Measurements from ENCODE around the gene COX7A2L. TPM values are rescaled to one million over a fixed set of nuclear protein-coding genes. Genes with fewer than 3 reads are reported as not detected.
A peak's percentile ranks its signal among the peaks of the same experiment; 100 is the strongest.
"Not testable (repeated sequence)": the region's sequence is repeated elsewhere in the genome, so short reads cannot be mapped to it uniquely, and the experiment has no call there.

Gene COX7A2L, protein sequence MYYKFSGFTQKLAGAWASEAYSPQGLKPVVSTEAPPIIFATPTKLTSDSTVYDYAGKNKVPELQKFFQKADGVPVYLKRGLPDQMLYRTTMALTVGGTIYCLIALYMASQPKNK
- 100 to 1,000 TPM; 142 to 161 (median 149) TPM for total RNA-seq

DNA sequence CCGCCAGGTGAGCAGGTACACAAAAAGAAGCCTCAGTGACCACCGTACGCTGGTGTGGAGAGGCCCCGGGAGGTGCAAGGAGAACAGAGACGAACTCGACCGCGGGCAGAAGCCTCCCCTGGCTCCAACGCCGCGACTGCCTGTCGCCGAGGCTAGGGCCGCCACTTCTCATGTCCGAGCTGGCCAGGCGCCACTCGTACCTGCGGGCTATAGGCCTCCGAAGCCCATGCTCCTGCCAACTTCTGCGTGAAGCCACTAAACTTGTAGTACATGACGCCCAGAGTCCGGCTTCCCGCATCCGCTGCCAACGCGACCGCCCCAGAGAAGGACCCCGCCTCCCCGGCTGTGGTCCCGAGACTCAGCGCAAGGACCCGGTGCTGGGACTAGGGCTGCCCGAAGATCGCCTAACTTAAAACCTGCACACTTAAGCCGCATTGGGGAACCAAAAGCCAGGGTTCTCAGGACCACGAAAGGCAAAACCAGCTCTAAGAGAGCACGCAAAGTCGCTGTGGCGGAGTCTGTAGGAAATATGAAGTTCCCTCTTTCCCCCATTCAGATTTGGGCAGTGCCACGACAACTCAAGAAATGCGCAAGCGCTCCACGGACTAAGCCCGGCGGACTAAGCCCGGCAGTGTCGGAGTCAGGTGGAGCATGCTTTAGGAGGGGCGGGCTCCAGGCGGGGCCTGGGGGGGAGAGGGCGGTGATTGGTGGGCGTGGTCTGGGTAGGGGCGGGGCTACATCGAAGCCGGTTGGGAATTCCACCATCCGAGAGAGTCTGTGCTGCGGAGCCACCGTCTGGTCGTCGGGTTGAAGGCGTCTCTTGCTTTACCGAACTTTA, at the start of gene COX7A2L:
TSS of gene COX7A2L (minus strand) at position 328 of the 838 bp plus-strand sequence. CDS start at position 272, 56 bp downstream.
- intact Hi-C loops (cut with DNase I; ENCODE audit: low total_unique reads), result no loop called here
- TF ChIP-seq POLR2AphosphoS5 (IDR thresholded peaks at IDR 0.05) (peak; percentile 79 to 95 (median 92)), POLR2A (IDR thresholded peaks at IDR 0.05) (peak; percentile 54)
- TF ChIP-seq, protein P1, sequence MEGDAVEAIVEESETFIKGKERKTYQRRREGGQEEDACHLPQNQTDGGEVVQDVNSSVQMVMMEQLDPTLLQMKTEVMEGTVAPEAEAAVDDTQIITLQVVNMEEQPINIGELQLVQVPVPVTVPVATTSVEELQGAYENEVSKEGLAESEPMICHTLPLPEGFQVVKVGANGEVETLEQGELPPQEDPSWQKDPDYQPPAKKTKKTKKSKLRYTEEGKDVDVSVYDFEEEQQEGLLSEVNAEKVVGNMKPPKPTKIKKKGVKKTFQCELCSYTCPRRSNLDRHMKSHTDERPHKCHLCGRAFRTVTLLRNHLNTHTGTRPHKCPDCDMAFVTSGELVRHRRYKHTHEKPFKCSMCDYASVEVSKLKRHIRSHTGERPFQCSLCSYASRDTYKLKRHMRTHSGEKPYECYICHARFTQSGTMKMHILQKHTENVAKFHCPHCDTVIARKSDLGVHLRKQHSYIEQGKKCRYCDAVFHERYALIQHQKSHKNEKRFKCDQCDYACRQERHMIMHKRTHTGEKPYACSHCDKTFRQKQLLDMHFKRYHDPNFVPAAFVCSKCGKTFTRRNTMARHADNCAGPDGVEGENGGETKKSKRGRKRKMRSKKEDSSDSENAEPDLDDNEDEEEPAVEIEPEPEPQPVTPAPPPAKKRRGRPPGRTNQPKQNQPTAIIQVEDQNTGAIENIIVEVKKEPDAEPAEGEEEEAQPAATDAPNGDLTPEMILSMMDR (IDR thresholded peaks at IDR 0.05), result peak in 2 of 3 donors; percentile 9 to 24

DNA sequence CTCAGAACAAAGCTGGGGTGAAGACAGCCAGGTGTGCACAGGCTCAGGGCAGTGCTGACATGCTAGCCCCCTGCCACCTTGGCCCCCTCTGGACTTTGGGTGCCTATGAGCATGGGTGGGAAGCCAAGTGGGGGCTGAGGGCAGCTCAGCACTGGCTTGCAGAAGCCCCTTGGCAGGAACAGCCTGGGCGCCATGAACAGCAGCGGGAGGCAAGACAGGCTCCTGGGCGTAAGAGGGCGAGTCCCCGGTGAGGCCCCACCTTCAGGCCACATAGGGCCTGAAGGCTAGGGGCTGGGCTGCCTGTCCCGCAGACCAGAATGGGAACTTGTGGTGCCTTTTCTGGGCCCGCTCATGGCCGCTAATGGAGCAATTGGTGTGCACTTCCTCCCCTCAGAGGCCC, 47.0 kb upstream of the COX7A2L start:
- Histone ChIP-seq H3K27me3 (no peaks in the 10 kb centered on the region), H3K27ac (no peak overlapping the region), H3K4me3 (no peak overlapping the region), H3K9me3 (no peaks in the 10 kb centered on the region), H3K4me1 (no peaks in the 10 kb centered on the region), H3K36me3 (no peaks in the 10 kb centered on the region)
- TF ChIP-seq POLR2AphosphoS5 (IDR thresholded peaks at IDR 0.05) (no peak), POLR2A (IDR thresholded peaks at IDR 0.05) (no peak)
- TF ChIP-seq, protein P1 (IDR thresholded peaks at IDR 0.05), result no peak
- no peak for DNase-seq (ENCODE audit: low spot score in 2 of 2)
- intact Hi-C loops (cut with DNase I; ENCODE audit: low total_unique reads), result no loop called here

More for the DNA sequence above, at the start of gene COX7A2L:
- Histone ChIP-seq H3K9me3 (no peaks in the 10 kb centered on the region), H3K27me3 (no peaks in the 10 kb centered on the region), H3K4me1 (no peaks in the 10 kb centered on the region), H3K36me3 (no peaks in the 10 kb centered on the region), H3K27ac (peak within 1 kb of the TSS; percentile 87 to 94), H3K4me3 (peak within 1 kb of the TSS; percentile 79 to 99 (median 82))
- DNase-seq (ENCODE audit: low spot score in 2 of 2), result peak; percentile 96 to 97

DNA sequence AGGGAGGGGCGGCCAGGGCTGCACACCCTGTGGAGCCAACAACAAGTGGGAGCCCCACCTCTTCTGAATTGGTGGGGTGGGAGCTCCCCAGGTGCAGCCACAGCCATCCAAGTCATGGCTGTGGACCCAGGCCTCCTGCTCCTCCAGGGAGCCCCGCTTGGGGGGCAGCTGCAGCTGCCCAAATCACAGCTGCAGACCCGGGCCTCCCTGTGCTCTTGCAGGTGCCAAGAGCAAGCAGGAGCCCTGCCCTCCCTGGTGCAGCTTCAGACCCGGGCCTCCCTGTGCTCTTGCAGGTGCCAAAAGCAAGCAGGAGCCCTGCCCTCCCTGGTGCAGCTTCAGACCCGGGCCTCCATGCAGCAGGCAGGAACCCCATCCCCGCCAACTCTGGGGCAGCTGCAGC, 46.5 kb upstream of the COX7A2L start:
- H3K27ac ChIP-seq, result no peak overlapping the region
- intact Hi-C loops (cut with DNase I; ENCODE audit: low total_unique reads), result no loop called here
- no peak for TF ChIP-seq POLR2AphosphoS5 (IDR thresholded peaks at IDR 0.05)
- TF ChIP-seq, protein P1 (IDR thresholded peaks at IDR 0.05), result no peak
- no peak for TF ChIP-seq POLR2A (IDR thresholded peaks at IDR 0.05)
- H3K4me1 ChIP-seq, result no peaks in the 10 kb centered on the region
- no peaks in the 10 kb centered on the region for H3K27me3 ChIP-seq
- no peaks in the 10 kb centered on the region for H3K36me3 ChIP-seq
- H3K4me3 ChIP-seq, result no peak overlapping the region
- no peak for DNase-seq (ENCODE audit: low spot score in 2 of 2)
- H3K9me3 ChIP-seq, result no peaks in the 10 kb centered on the region

DNA sequence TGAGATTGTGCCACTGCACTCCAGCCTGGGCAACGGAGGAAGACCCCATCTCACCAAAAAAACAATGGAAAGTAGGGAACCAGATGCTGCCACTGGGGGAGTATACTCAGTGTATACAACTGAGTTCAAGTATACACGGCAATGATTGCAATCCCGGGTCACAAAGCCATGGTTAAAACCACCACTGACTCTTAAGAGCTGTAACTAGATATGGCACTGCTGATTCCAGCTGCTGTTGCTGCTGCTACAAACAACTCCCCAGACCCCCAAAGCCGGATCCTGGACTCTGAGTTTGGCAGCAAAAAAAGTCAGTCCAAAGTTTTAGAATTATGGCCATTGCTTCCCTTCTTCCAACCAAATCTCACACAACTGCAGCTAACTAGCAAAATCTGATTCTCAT, 43.7 kb upstream of the COX7A2L start:
- no peak for TF ChIP-seq POLR2A (IDR thresholded peaks at IDR 0.05)
- TF ChIP-seq, protein P1 (IDR thresholded peaks at IDR 0.05), result no peak
- TF ChIP-seq POLR2AphosphoS5 (IDR thresholded peaks at IDR 0.05), result no peak
- no peak for DNase-seq (ENCODE audit: low spot score in 2 of 2)
- H3K9me3 ChIP-seq, result no peaks in the 10 kb centered on the region
- H3K4me3 ChIP-seq, result no peak overlapping the region
- H3K27me3 ChIP-seq, result no peaks in the 10 kb centered on the region
- intact Hi-C loops (cut with DNase I; ENCODE audit: low total_unique reads), result no loop called here
- H3K4me1 ChIP-seq, result no peaks in the 10 kb centered on the region
- H3K36me3 ChIP-seq, result no peaks in the 10 kb centered on the region
- H3K27ac ChIP-seq, result no peak overlapping the region

DNA sequence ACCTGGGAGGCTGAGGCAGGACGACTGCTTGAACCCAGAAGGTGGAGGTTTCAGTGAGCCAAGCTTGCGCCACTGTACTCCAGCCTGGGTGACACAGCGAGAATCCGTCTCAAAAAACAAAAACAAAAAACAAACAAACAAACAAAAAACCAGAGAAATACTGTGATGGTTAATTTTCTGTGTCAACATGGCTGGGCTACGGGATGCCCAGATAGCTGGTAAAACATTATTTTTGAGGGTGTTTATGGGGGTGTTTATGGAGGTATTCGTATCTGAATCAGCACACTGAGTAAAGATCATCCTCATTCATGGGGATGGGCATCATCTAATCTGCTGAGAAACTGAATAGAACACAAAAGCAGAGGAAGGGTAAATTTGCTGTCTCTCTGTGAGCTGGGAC, 40.8 kb upstream of the COX7A2L start:
- Histone ChIP-seq H3K4me1 (no peaks in the 10 kb centered on the region), H3K27me3 (no peaks in the 10 kb centered on the region), H3K4me3 (no peak overlapping the region), H3K36me3 (no peaks in the 10 kb centered on the region), H3K27ac (no peak overlapping the region), H3K9me3 (no peaks in the 10 kb centered on the region)
- DNase-seq (ENCODE audit: low spot score in 2 of 2), result no peak
- TF ChIP-seq POLR2AphosphoS5 (IDR thresholded peaks at IDR 0.05), result no peak
- TF ChIP-seq, protein P1 (IDR thresholded peaks at IDR 0.05), result no peak
- TF ChIP-seq POLR2A (IDR thresholded peaks at IDR 0.05), result no peak
- intact Hi-C loops (cut with DNase I; ENCODE audit: low total_unique reads), result no loop called here

DNA sequence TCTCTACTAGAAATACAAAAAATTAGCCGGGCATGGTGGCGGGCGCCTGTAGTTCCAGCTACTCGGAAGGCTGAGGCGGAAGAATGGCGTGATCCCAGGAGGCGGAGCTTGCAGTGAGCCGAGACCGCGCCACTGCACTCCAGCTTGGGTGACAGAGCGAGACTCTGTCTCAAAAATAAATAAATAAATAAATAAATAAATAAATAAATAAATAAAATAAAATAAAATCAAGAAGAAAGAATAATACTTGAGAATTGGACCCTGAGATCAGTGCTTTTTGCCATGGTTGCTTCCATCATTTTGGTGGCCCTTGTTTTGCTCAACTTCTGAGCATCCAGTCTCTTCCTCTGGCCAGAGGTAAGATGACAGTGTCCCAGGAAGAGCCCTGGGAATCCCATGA, 37.0 kb upstream of the COX7A2L start:
- H3K36me3 ChIP-seq; H3K27me3 ChIP-seq; H3K4me1 ChIP-seq; intact Hi-C loops (cut with DNase I; ENCODE audit: low total_unique reads); DNase-seq (ENCODE audit: low spot score in 2 of 2); H3K27ac ChIP-seq; H3K9me3 ChIP-seq; H3K4me3 ChIP-seq: not testable (repeated sequence)

DNA sequence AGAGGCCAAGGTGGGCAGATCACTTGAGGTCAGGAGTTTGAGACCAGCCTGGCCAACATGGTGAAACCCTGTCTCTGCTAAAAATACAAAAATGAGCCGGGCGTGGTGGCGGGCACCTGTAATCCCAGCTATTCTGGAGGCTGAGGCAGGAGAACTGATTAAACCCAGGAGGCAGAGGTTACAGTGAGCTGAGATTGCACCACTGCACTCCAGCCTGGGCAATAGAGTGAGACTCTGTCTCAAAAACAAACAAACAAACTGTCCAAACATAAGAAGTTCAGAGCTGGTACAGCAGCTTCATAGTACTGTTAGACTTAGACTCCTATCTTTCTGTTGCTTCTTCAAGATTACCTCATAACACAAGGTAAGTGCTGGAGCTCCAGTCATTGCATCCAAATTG, 32.3 kb upstream of the COX7A2L start:
- H3K4me3 ChIP-seq; H3K27me3 ChIP-seq; H3K27ac ChIP-seq; DNase-seq (ENCODE audit: low spot score in 2 of 2); H3K4me1 ChIP-seq; H3K9me3 ChIP-seq; H3K36me3 ChIP-seq; intact Hi-C loops (cut with DNase I; ENCODE audit: low total_unique reads): not testable (repeated sequence)

All from breast epithelium (tissue), 4 donors.